B cell (primary cell): ENCODE data around the gene FAF1. TPM values are rescaled to one million over a fixed set of nuclear protein-coding genes. Genes with fewer than 3 reads are reported as not detected.

Experiments
- ATAC-seq: fragments of 200-7000 bp; cut with Tn5 transposase; one replicate; pipeline ENCODE4 v1.10.0; 2021; ENCODE audit warnings: low read depth, mild to moderate bottlenecking, moderate number of reproducible peaks, moderate library complexity
- CTCF ChIA-PET: fragments of 350-600 bp; sonication (Branson Sonifier 250); formaldehyde crosslinking; loops from one replicate; lab custom pipeline; 2021; ENCODE audit warnings: antibody characterized with exemption, inconsistent platforms; lab: Charles Lee
- POLR2A ChIA-PET: fragments of 350-600 bp; sonication (Branson Sonifier 250); formaldehyde crosslinking; loops from one replicate; lab custom pipeline; 2021; ENCODE audit warnings: antibody characterized with exemption; lab: Charles Lee
- DNase-seq: peaks from one replicate; pipeline ENCODE4 v3.0.0; 2013
- H2AFZ ChIP-seq: 2 replicates; pipeline ENCODE4 v1.6.1; 2012; ENCODE audit warnings: mild to moderate bottlenecking, low read depth, low read length; ENCODE audit not compliant: insufficient read depth, poor library complexity, severe bottlenecking
- H3K27ac ChIP-seq, 2 donors: 1 replicate in 1 of 2; 2 replicates in 1 of 2; pipeline ENCODE4 v1.5.1; 2012 to 2013; ENCODE audit warnings: low read length in 2 of 2, mild to moderate bottlenecking in 2 of 2, moderate library complexity in 1 of 2
- H3K27me3 ChIP-seq, 4 experiments: fragments of 200-600 bp in 1 of 4; sonication (generic) in 1 of 4; replicated peaks in 1 of 4; 1 replicate in 2 of 4; 2 replicates in 2 of 4; pipeline versions ENCODE4 v1.6.1 to v1.7.0; 2013 to 2016; ENCODE audit warnings: low read length in 3 of 4, mild to moderate bottlenecking in 2 of 4, mixed read lengths in 1 of 4, moderate library complexity in 1 of 4; ENCODE audit not compliant: insufficient read depth in 4 of 4, control insufficient read depth in 3 of 4; ENCODE audit errors: control extremely low read depth in 1 of 4
- H3K36me3 ChIP-seq, 2 experiments: replicated peaks in 1 of 2; 1 replicate in 1 of 2; 2 replicates in 1 of 2; pipeline versions ENCODE4 v1.6.1 to v1.7.1; 2013; ENCODE audit warnings: low read length in 1 of 2; ENCODE audit not compliant: insufficient read depth in 2 of 2, control insufficient read depth in 1 of 2; ENCODE audit errors: control extremely low read depth in 1 of 2, extremely low read depth in 1 of 2
- H3K4me1 ChIP-seq, 2 donors: fragments of 200-600 bp in 1 of 2; sonication (generic) in 1 of 2; 1 replicate in 1 of 2; 2 replicates in 1 of 2; pipeline versions ENCODE4 v1.5.1 to v1.6.1; 2013 to 2017; ENCODE audit warnings: low read length in 2 of 2; ENCODE audit not compliant: control insufficient read depth in 2 of 2, insufficient read depth in 2 of 2
- H3K4me2 ChIP-seq: replicated peaks from 2 replicates; pipeline ENCODE3; 2012; ENCODE audit warnings: mild to moderate bottlenecking, low read depth, low read length; ENCODE audit not compliant: poor library complexity, severe bottlenecking
- H3K4me3 ChIP-seq, 5 experiments: fragments of 200-600 bp in 1 of 5; sonication (generic) in 1 of 5; 1 replicate in 3 of 5; 2 replicates in 2 of 5; pipeline versions ENCODE4 v1.5.1 to v1.7.0; 2011 to 2016; ENCODE audit warnings: low read length in 4 of 5, mild to moderate bottlenecking in 4 of 5, low read depth in 2 of 5, control low read depth in 1 of 5, moderate library complexity in 1 of 5; ENCODE audit not compliant: insufficient read depth in 1 of 5; ENCODE audit errors: control extremely low read depth in 1 of 5, extremely low read depth in 1 of 5
- H3K79me2 ChIP-seq: fragments of 200-600 bp; sonication (generic); one replicate; pipeline ENCODE4 v1.6.0; 2016; ENCODE audit warnings: low read length; ENCODE audit not compliant: control insufficient read depth, insufficient read depth
- H3K9ac ChIP-seq: fragments of 200-600 bp; sonication (generic); 2 replicates; pipeline ENCODE4 v1.6.1; 2017; ENCODE audit warnings: mild to moderate bottlenecking, low read length, moderate library complexity
- H3K9me3 ChIP-seq, 3 donors: one replicate each; pipeline versions ENCODE4 v1.6.1 to v1.7.1; 2013; ENCODE audit warnings: low read length in 2 of 3; ENCODE audit not compliant: control insufficient read depth in 2 of 3, insufficient read depth in 1 of 3; ENCODE audit errors: control extremely low read depth in 1 of 3
- H4K20me1 ChIP-seq: 2 replicates; pipeline ENCODE4 v1.6.0; 2012; ENCODE audit warnings: mild to moderate bottlenecking, low read length; ENCODE audit not compliant: insufficient read depth, control insufficient read depth, poor library complexity, severe bottlenecking
- H3K27ac Mint-ChIP-seq: one replicate; pipeline ENCODE4 v1.8.0; 2021; ENCODE audit warnings: mixed read lengths
- H3K27me3 Mint-ChIP-seq: one replicate; pipeline ENCODE4 v1.8.0; 2021; ENCODE audit warnings: mixed read lengths
- H3K4me1 Mint-ChIP-seq: one replicate; pipeline ENCODE4 v1.8.0; 2021; ENCODE audit warnings: mixed read lengths
- H3K4me3 Mint-ChIP-seq: one replicate; pipeline ENCODE4 v1.8.0; 2021; ENCODE audit warnings: mixed read lengths
- H3K9me3 Mint-ChIP-seq: one replicate; pipeline ENCODE4 v1.8.0; 2022; ENCODE audit warnings: mixed read lengths; ENCODE audit not compliant: insufficient read depth
- CTCF ChIP-seq: fragments of 200-600 bp; IDR thresholded peaks from one replicate; pipeline ENCODE4 v1.8.0; 2022; ENCODE audit warnings: antibody characterized with exemption, mild to moderate bottlenecking
- EZH2 ChIP-seq: IDR thresholded peaks from 2 replicates; pipeline ENCODE4 v1.6.1; 2012; ENCODE audit warnings: borderline replicate concordance, low read depth, mild to moderate bottlenecking, moderate library complexity, low read length; ENCODE audit not compliant: insufficient read depth, poor library complexity, severe bottlenecking
- WGBS: methylation state at CpG from one replicate; pipeline ENCODE4 v1.1.5; 2013; ENCODE audit warnings: missing lambda C conversion rate; ENCODE audit not compliant: insufficient coverage; 5-methylcytosine and 5-hydroxymethylcytosine counted together
- intact Hi-C: fragments of 100-400 bp; cut with micrococcal nuclease; formaldehyde crosslinking; loops from one replicate; pipeline ENCODE4 v1.10.0; 2022
- polyA plus RNA-seq: library from polyadenylated mRNA; depleted of rRNA; stranded (reverse); fragments of >200 nt; gene quantifications from 2 replicates; pipeline ENCODE4 v1.2.3, GENCODE V29; 2012
- total RNA-seq, 2 donors: library from RNA; stranded (reverse); fragments of 120-200 nt in 1 of 2; gene quantifications; 1 replicate in 1 of 2; 2 replicates in 1 of 2; pipeline versions ENCODE4 v1.2.3 to v1.2.4, GENCODE V29; 2013 to 2022

Gene FAF1
- total and polyA plus RNA-seq, 2 donors (not counting 1 experiment from before 2014, with no cell fraction given), result 10.1 to 58.4 TPM

DNA sequence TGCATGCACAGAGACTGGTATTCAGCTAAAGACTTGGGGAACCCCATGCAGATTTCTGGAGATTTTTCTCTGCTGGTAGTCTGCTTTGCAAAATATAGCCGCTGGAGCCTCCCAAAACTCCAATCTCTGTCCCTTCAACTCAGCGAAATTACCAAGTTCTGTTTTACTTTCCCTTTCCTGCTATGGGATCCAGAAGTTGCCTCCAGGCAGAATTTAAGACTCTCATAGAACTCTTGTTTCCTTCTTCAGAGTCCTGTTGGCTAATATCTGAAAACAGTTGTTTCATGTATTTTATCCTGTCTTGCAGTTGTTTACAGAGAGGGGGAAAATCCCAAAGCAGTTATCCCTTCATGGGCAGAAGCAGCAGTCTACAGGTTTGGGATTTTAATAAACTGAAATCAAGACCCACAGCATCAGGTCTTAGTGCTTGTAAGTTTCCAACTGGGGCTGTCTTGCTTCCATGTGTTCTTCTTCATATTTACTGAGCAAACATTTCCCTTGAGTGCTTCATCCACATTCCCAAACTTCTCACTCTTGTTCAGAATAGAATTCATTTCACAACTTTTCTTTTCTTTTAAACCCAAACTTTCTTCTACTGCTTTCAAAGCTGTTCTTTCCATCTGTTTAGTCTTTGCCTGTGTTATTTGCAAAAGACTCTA lies 315.5 kb downstream of the FAF1 start:
- Histone ChIP-seq H3K4me1 (no peaks in the 10 kb centered on the region), H4K20me1 (no peaks in the 10 kb centered on the region), H3K79me2 (no peaks in the 10 kb centered on the region), H2AFZ (no peak overlapping the region), H3K27ac (no peak overlapping the region), H3K9me3 (no peaks in the 10 kb centered on the region), H3K4me3 (no peak overlapping the region), H3K4me2 (no peak overlapping the region), H3K27me3 (no peaks in the 10 kb centered on the region), H3K36me3 (peaks cover 3 to 5% of the 10 kb centered on the region in 2 experiments), H3K9ac (no peak overlapping the region)
- no peak for DNase-seq
- no peak for TF ChIP-seq CTCF
- TF ChIP-seq EZH2, result no peak
- ChIA-PET POLR2A (no interaction called here), CTCF (no interaction called here)
- H3K4me3 Mint-ChIP-seq, result no peak overlapping the region
- no peaks in the 10 kb centered on the region for H3K9me3 Mint-ChIP-seq
- ATAC-seq, result no peak
- no peaks in the 10 kb centered on the region for H3K27me3 Mint-ChIP-seq
- no peak overlapping the region for H3K27ac Mint-ChIP-seq
- H3K4me1 Mint-ChIP-seq, result no peaks in the 10 kb centered on the region
- intact Hi-C loops, result no loop called here
- 100% methylated on average over 2 of the region's 2 CpGs for WGBS

DNA sequence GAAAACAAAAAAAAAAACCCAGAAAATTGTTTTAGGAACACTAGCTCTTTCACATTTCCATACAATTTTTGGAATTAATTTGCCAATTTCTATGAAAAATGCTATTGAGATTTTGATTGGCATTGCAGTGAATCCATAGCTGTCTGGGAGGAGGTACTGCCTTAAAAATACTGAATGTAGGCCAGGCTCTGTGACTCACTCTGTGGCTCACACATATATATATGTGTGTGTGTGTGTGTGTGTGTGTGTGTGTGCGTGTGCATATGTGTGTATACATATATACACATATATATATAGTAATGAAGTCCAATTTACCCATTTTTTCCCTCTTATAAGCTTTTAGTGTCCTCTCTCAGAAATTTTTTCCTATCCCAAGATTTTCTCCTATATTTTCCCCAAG lies 322.6 kb downstream of the FAF1 start:
- H3K4me2 ChIP-seq, result no peak overlapping the region
- H3K9me3 ChIP-seq, result no peaks in the 10 kb centered on the region
- H2AFZ ChIP-seq, result no peak overlapping the region
- H3K27me3 ChIP-seq, result no peaks in the 10 kb centered on the region
- H3K9me3 Mint-ChIP-seq, result no peaks in the 10 kb centered on the region
- no peaks in the 10 kb centered on the region for H3K79me2 ChIP-seq
- no peak overlapping the region for H3K4me3 ChIP-seq
- H3K4me1 ChIP-seq, result no peaks in the 10 kb centered on the region
- no peaks in the 10 kb centered on the region for H3K4me1 Mint-ChIP-seq
- no peak overlapping the region for H3K9ac ChIP-seq
- H3K27me3 Mint-ChIP-seq, result no peaks in the 10 kb centered on the region
- ATAC-seq (no peak), DNase-seq (no peak)
- no peak overlapping the region for H3K4me3 Mint-ChIP-seq
- no CpG with 5 or more reads among the region's 1 CpG for WGBS
- H4K20me1 ChIP-seq, result no peaks in the 10 kb centered on the region
- H3K27ac ChIP-seq, result no peak overlapping the region
- no peak overlapping the region for H3K27ac Mint-ChIP-seq
- TF ChIP-seq CTCF (no peak), EZH2 (no peak)
- intact Hi-C loops, result no loop called here
- peaks cover 0 to 1% of the 10 kb centered on the region in 2 experiments for H3K36me3 ChIP-seq
- ChIA-PET CTCF (no interaction called here), POLR2A (no interaction called here)
